HG02588 (cell line): ENCODE results near the gene PUSL1.
A peak's percentile ranks its signal among the peaks of the same experiment; 100 is the strongest.

ENCODE experiments used
- ATAC-seq: cut with Tn5 transposase; IDR thresholded peaks from one replicate; pipeline ENCODE4 v1.9.1; 2021; ENCODE audit warnings: mild to moderate bottlenecking, moderate library complexity; ENCODE audit not compliant: unreplicated experiment

Gene PUSL1

DNA sequence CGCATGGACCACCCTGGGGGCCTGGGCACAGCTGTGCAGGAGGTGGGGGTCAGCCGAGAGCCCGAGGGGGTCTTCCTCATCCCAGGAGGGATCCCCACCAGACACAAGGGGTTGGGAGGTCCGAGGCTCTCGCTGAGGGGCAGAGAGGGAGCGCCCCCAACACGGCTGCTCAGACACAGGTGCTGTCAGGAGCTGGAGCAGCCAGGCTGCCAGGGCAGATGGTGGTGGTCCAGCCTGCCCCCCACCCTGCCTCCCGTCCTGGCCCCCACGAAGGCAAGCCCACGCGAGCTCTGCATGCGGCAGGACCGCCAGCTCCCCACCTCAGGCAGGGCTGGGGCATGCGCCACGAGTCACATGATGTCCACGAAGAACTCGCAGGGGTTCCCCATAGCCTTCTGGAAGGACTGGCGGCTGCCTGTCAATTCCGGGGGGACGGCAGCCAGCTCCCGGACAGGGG is 27.4 kb downstream of the PUSL1 start:
- ATAC-seq, result no peak

DNA sequence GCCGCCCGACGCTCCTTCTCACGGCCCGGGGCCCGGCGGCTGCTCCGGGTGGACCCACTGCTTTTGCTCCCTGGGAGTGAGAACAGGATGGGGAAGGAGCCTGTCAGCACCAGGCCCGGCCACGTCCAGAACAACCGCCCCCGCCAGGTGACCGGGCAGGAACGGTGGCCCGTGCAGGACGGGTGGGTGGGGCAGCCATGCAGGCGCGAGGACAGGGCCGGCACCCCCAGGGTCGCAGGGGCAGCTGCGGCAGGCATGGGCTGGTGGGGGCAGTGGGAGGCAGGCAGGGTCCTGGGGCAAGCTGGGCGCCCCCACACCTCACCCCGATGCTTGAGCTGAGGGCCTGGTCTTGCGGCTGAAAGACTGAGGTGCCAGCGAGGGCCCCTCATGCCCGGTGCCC is 28.0 kb downstream of the PUSL1 start:
- no peak for ATAC-seq

DNA sequence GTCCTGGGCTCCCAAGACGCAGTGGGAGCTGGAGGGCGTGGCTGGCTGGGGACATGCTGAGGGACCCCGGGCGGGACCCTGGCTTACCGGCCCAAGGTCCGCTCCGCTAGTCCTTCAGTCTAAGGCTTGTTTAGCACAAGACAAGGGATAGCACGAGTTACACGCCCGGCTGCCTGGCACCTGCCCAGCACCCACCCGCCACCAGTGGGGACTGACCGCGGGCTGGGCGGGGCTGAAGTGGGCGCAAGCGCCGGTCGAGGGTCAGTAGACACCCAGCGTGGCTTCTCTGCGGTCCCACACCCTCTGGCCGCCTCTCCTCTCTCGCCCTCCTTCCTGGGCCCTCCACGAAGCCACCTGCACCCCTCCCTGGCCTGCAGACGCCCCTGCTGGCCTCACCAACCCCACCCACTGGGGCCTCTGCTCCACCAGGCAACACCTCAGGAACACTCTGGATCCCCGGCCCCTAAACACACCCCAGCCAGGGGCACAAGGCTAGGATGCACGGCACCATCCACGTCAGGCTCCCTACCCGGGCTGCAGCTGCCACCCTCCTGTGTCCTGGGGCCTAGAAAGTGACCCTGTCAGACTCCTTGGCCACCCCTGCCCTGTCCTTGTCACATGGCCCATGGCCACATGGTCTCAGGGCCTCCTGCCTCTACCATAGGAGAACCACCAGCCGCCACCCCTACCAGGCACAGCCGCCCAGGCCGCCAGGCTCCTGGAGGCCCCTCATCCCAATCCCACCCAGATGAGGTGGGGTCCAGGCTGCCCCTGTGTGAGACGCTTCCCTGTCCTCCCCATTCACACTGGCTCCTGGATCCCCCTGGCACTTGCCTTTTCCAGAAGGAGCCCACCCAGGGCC is 28.8 kb downstream of the PUSL1 start:
- ATAC-seq, result no peak

DNA sequence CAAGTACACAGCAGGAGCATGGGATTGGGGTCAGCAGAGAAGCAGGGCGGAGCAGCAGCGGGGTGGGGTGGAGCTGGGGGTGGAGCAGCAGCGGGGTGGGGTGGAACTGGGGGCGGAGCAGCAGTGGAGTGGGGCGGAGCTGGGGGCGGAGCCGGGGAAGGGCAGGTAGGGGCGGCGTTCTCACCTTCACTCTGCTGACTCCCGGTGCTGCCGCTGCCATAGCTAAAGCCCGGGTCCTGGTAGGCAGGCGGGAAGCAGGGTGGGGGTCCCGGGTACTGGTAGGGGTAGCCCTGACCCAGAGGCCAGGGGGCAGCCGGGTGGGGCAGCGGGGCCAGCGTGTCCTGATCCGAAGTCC is 29.4 kb downstream of the PUSL1 start:
- no peak for ATAC-seq

DNA sequence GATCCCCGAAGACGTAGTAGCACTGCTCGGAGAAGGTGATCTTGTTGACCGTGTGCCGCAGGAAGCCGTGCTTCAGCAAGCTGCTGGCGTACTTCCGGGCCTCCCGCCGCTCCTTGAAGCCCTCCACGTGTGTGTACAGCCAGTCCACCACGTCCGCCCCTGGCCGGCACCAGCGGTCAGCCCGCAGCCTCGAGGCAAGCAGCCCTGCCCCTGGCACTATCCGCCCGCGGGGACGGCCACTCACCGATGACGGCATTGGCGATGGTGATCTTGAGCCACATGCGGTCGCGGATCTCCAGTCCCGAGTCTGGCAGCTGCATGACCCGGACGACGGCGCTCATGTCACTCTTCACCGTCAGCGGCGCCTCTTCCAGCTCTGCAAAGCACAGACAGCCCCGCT is 29.9 kb downstream of the PUSL1 start:
- no peak for ATAC-seq

DNA sequence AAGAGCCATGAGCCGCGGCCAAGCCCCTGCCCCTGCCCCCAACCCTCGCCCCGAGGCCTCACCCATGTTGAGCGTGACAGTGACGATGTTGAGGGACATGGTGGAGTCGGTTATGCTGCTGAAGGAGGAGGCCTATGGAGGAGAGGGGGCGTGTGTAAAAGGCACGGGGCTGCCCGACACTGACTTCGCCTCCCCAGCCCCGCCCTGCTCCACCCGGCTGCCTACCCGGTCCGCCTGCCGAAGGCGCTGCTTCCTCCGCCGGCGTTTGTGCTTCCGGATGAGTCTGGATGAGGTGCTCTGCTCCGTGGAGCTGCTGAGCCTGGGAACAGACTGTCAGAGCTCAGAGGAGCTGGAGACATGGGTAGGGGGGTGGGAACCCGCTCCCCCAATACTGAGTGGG is 31.8 kb downstream of the PUSL1 start:
- no peak for ATAC-seq

DNA sequence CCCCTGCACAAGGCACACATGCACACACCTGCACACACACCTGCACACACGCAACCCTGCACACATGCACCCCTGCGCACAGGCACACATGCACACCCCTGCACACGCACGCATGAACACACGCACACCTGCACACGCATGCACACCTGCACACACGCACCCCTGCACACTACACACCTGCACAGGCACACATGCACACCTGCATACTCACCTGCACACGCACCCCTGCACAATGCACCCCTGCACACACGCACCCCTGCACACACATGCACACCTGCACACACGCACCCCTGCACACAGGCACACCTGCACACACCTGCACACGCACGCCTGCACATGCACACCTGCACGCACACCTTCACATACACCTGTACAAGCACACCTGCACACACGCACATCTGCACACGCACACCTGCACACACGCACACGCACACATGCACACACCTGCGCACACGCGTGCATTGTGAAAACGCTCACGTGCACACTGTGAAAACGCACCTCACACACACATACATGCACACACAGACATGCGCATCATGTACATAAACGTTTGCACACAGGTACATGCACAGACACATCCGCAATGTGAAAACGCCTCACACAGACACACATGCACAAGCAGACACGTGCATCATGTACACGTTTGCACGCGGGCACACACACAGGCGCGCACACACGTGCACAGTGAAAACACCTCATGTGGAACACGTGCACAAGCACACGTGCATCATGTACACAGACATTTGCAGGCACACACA is 32.6 kb downstream of the PUSL1 start:
- ATAC-seq, result no peak

DNA sequence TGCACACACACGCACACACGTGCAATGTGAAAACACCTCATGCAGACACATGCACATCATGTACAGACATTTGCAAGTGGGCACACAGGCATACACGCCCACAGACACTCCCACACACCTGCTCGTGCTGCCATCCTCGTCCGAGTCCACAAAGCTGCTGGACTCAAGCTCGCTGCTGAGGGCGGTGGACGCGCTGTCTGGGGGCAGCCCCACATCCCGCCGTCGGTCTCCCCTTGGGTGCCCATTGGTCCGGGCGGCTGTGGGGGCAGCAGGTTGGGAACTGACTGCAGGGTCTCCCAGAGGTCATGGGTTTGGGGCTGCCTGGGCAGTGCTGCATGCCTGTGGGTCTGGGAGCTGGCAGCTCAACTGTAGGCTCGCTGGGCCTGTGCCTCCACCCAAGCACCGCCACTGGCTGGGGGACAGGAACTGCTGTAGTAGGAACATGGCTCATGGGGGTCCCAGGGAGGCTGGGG is 33.2 kb downstream of the PUSL1 start:
- no peak for ATAC-seq

DNA sequence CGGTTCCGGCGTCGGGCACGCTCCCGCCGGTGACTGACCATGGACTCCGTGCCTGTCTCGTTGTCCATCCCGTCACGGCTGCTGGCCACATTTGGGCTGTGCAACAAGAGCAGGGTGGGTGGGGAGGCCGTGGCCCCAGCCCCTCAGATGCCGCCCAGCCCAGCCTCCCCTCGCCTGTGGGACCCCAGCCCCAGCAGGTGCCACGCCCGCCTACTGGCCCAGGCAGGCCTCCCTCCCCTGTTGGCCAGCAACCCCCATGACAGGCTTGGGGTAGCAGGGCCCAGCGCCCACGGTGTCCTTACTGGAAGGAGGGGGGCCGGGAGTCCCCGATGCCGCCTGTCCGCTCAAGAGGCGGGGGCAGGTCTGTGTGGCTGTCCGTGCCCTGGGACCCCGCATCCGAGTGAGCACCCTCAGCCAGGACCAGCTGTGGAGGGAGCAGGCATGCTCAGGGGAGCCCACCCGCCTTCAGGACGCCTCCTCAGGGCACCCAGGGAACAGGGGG is 33.7 kb downstream of the PUSL1 start:
- ATAC-seq, result no peak

DNA sequence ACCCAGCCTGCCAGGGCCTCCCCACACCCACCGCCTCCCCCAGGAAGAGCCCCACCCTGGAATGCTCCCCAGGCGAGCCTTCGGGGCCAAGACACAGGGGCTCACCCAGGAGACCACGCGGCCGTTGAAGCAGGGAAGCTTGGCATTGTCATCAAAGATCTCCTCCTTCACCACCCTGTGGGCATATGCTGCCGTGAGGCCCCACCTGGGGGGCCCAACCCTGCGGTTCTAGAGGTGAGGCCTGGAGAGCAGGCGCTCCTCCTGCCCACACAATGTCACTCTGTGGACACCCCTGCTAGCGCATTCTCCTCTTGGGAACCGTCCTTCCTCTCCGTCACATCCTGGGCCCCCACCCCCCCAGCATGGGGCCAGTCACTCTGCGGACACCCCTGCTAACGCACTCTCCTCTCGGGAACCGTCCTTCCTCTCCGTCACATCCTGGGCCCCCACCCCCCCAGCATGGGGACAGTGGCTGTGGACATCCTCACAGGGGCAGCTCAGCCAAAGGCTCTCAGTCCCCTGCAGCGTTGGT is 34.3 kb downstream of the PUSL1 start:
- no peak for ATAC-seq

DNA sequence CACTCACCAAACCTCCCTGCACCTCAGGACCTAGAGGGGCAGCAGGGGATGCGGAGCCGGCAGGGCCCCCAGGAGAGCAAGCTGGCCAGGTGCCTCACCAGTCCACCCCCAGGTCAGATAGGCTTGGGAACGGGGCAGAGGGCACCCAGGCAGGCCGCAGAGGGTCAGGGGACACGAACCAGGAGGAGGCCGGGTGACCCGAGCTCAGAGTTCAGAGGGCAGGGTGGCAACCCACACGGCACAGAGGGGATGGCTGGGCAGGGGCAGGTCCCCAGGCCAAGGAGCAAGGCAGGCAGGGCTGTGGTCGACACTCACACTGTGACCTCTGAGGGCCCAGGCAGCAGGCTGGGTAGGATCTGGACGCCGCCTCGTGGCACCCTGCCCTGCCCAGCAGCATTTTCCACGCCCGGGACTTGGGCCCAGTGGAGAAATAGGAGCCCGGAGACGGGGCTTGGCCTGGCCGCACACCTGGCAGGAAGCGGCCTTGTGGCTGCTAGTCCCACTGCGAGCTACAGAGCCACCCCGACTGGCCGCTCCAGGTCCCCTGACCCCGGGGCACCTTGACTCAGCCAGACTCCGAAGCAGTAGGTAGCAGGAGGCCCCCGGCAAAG is 35.5 kb downstream of the PUSL1 start:
- ATAC-seq, result no peak

DNA sequence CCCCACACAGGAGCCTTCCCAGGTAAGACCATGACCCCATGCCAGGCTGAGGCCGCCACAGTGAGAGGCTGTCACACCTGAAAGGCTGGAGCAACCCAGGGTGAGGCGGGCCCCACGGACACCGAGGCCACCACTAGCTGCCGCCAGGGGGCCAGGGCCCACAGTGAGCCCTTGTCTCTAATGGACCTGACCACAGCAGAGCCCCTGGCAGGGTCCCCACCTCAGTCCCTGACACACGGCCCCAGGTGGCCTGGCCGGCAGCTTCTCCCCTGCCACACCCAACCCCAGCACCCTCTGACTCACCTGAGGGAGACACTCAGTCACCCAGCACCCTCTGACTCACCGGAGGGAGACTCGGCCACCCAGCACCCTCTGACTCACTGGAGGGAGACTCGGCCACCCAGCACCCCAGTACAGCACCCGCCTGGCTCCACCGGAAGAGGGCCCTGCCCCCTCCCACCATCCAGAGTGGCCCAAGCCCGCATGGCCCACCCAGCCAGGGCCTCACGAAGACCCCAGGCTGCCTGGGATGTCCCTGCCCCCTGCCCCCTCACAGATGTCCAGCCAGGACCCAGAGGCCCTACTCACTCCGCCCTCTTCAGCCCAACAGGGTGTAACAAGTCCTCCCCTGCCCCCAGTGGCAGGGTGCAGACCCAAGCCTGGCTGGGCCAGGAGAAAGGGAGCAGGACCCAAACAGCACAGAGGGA is 36.4 kb downstream of the PUSL1 start:
- no peak for ATAC-seq

DNA sequence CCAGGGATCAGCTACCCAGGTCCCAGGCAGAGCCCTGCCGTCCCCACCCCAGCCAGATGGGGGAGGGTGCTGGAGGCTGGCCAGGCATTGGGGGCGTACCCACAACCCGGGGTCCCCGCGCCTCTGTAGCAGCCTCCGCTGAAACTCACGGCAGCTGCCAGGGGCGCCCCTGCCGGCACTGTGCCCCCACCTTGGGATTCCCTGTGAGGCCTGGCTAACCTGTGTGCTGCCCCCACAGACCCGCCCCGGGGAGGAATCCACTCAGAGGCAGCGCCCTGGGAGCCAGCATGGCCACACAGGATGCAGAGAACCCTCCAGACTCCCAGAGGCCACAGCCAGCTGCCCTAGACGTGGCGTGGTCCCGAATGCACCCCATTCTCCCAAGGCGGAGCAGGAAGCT is 37.0 kb downstream of the PUSL1 start:
- ATAC-seq, result no peak

DNA sequence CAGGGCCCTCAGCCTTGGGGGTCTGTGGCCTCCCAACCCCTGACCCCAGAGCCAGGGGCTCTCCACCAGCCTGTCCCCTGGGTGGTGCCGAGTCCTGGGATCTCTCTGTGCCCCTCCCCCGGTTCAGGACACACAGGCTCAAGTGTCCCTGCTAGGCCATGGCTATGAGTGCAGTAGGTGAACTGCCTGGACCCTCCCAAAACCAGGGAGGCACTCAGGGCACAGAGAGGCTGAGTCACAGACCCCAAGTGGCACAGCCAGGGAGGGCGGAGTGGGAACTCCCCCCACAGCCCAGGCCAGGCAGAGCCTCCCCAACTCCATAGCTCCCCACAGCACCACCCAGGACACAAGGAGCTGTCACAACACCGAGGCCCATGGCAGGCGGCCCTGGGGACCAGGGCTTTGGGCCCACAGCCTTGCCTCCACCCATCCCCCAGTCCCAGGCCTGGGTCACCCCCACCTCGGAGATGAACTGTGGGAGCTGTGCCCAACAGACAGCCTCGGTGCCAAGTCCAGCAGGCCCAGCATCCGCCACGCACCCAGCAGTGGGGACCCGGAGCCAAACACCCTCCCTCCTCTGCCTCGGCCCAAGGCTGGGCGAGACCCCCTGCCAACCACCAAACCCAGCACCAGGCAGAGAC is 37.6 kb downstream of the PUSL1 start:
- no peak for ATAC-seq

DNA sequence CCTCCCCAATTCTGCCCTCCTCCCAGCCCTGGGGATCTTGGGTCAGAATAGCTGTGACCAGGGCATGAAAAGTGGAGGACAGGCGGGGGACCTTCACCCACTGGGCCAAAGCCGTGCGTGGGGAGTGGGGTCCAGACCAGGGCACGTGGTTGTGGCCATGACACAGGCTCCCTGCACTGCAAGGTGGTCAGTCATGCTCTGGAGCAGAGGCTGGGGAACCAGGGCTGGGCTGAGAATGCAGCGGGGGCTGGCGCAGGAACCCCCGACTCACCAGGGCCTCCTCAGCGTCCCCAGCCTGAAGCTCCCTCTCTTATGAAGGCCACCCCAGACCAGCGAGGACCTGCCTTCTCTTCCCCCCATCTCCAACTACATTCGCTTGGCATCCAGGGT is 38.1 kb downstream of the PUSL1 start:
- no peak for ATAC-seq

DNA sequence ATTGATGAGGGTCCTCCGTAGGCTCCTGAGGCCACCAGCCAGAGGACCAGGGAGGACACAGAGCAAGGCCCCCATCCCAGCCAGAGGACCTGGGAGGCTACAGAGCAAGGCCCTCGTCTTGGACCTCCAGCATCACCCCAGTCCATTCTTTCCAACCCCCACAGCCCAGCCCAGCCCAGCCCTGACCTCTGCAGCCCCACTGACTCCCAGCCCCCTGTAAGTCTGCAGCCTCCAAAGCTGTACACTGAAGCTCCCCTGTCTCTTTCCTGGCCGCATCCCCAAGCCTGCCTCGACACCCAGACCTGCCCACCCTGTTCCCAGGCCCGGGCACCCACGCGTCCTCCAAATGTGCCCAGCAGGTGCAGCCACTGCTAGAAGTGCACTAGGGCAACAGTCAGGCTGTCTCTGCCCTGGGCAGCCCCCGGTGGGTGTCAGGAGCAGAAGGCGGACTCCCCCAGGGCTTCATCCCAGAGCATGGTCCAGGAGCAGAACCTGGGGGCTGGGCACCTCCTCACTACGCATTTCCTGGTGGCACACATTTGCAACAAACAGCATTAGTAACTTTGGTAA is 38.7 kb downstream of the PUSL1 start:
- no peak for ATAC-seq

DNA sequence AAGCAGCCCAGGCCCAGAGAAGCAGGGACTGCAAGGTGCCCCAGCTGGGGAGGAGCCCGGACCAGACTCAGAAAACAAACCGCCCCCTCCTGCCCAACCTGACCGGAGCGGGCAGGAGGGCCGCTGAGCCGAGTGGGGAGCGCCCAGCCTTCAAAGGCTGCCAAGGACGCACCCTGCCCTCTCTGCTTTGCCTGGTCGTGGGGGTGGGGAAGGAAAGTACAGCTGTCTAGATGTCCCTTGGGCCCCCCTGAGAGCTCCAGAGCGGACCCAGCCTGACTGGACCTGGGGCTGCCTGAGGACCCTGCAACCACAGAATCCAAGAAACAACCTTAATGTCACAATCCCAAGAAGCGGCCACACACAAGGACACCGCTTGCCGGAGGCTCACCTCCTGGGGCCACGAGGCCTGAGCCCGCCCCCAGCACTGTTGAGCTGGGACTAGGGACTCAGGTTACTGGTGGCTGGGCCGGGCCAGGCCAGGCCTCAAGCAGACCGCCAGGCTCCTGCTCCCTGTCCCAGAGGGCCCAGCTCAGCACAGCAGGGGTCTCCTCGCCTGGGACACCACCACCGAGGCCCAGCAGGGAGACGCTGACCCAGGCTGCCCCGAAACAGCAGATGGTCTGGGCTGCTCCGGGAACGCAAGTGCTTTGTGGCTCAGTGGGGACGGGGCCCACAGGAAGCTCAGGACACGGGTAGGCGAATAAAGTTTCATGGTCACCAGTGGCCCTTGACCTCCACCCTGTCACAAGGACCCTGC is 39.4 kb downstream of the PUSL1 start:
- no peak for ATAC-seq

DNA sequence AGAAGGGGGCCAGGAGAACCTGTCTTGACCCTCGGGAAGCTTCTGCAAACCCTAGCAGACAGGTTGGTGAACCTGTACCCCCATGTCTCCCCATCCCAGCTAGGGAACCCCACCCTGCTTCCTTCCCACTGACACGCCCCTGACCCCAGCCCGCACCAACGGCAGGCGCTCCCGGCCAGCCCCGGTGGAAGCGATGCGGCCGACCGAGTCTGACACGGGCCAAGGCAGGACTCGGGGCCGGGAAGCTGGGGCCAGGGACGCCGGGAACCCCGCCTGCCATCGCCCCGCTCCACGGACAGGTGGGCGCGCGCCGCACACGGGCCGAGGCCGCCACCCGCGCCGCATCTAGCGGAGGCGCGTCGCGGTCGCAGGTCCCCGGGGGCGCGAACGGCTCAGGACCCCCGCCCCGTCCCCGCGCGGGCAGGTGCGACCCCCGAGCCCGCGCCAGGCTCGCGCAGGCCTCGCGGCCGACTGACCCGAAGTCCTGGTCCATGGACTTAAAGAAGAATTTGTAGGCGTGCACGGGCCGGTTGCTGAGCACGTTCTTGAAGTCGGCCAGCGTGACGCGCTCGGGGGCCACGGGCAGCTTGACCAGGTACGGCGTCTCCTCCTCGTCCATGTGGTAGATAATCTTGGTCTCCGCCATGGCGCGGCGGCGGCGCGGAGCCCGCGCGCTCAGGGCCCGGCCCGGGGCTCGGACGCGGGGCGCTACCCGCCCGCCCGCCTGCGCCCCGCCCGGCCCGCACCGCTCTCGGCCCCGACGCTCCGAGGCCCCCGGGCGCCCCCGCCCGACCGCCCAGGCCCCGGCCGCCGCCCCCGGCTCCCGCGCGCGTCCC is 40.2 kb downstream of the PUSL1 start:
- ATAC-seq, result peak; percentile 31
